ENCODE results near the gene TTC34.

TTC34 gene

GRCh38 chr1:2587071-2587859 is 214.2 kb downstream of the TTC34 start:
- DNase-seq: no peak

GRCh38 chr1:2586154-2587070 is 215.1 kb downstream of the TTC34 start, which contains the start of gene PRXL2B:
Gene PRXL2B, plus strand, starts transcription at chr1:2586777. Its CDS starts 109 bp downstream, at chr1:2586886.
- peak; percentile 95 for DNase-seq

Data from DMS79 treated with DMSO at 0.1 percent for 48 hours (cell line).